Activated CD8-positive, alpha-beta T cell treated with anti-CD3 and anti-CD28 coated beads for 36 hours (primary cell): Measurements from ENCODE around the gene CCDC136. TPM values are rescaled to one million over a fixed set of nuclear protein-coding genes. Genes with fewer than 3 reads are reported as not detected.

Source experiments
- ATAC-seq: fragments of 200-7000 bp; cut with Tn5 transposase; one replicate; pipeline ENCODE4 v1.10.0; 2021; ENCODE audit warnings: mild to moderate bottlenecking, moderate library complexity
- CTCF ChIA-PET: fragments of 350-600 bp; sonication (Branson Sonifier 250); formaldehyde crosslinking; loops from one replicate; lab custom pipeline; 2021; ENCODE audit warnings: antibody characterized with exemption; lab: Charles Lee
- POLR2A ChIA-PET: fragments of 350-600 bp; sonication (Branson Sonifier 250); formaldehyde crosslinking; loops from one replicate; lab custom pipeline; 2021; ENCODE audit warnings: antibody characterized with exemption; lab: Charles Lee
- DNase-seq: peaks from one replicate; pipeline ENCODE4 v3.0.0-alpha.2; 2020
- H3K27ac Mint-ChIP-seq: one replicate; pipeline ENCODE4 v1.8.0; 2021; ENCODE audit warnings: mild to moderate bottlenecking, mixed read lengths
- H3K27me3 Mint-ChIP-seq: one replicate; pipeline ENCODE4 v1.8.0; 2021; ENCODE audit warnings: mixed read lengths
- H3K36me3 Mint-ChIP-seq: one replicate; pipeline ENCODE4 v1.8.0; 2021; ENCODE audit warnings: low read depth, mixed read lengths
- H3K4me1 Mint-ChIP-seq: one replicate; pipeline ENCODE4 v1.8.0; 2021; ENCODE audit warnings: low read depth, mixed read lengths
- H3K4me3 Mint-ChIP-seq: one replicate; pipeline ENCODE4 v1.8.0; 2021; ENCODE audit warnings: mild to moderate bottlenecking, moderate library complexity, mixed read lengths
- H3K9me3 Mint-ChIP-seq: one replicate; pipeline ENCODE4 v1.8.0; 2021; ENCODE audit warnings: mixed read lengths
- CTCF ChIP-seq: fragments of 200-600 bp; IDR thresholded peaks from one replicate; pipeline ENCODE4 v1.8.0; 2022; ENCODE audit warnings: antibody characterized with exemption, mild to moderate bottlenecking
- intact Hi-C: fragments of 100-400 bp; cut with micrococcal nuclease; formaldehyde crosslinking; loops from one replicate; pipeline ENCODE4 v1.10.0; 2022
- total RNA-seq, 2 experiments: library from RNA; stranded (reverse); gene quantifications; one replicate each; pipeline ENCODE4 v1.2.3, GENCODE V29; 2021

Gene CCDC136
- total RNA-seq, 2 experiments from 2014 or later: 7.6 to 9.6 TPM

GRCh38 chr7:128790315-128791041 lies 1.3 kb upstream of the CCDC136 start:
- TF ChIP-seq CTCF: no peak
- Mint-ChIP-seq H3K9me3 (no peaks in the 10 kb centered on the region), H3K27ac (no peak overlapping the region), H3K36me3 (no peaks in the 10 kb centered on the region), H3K4me1 (peaks cover 8% of the 10 kb centered on the region), H3K27me3 (peaks cover 4% of the 10 kb centered on the region), H3K4me3 (peak overlapping the region; percentile 80)
- DNase-seq (no peak), ATAC-seq (peak; percentile 14)
- intact Hi-C loops: no loop called here
- CTCF ChIA-PET: no interaction called here
- POLR2A ChIA-PET: no interaction called here

GRCh38 chr7:128791972-128792327 lies 182 bp downstream of the CCDC136 start:
- peaks cover 8% of the 10 kb centered on the region for H3K4me1 Mint-ChIP-seq

GRCh38 chr7:128792471-128793180 lies 858 bp downstream of the CCDC136 start:
- no peak overlapping the region for H3K27ac Mint-ChIP-seq
- TF ChIP-seq CTCF: no peak
- peak overlapping the region; percentile 80 for H3K4me3 Mint-ChIP-seq
- H3K36me3 Mint-ChIP-seq: no peaks in the 10 kb centered on the region
- peaks cover 8% of the 10 kb centered on the region for H3K4me1 Mint-ChIP-seq
- CTCF ChIA-PET: interaction anchor here (0.8 to 4.2 kb wide), 3 partner anchors 38 to 91 kb away, joined by 3 to 30 read pairs (median 4); partner anchors contain the start of gene ATP6V1F
- no peaks in the 10 kb centered on the region for H3K9me3 Mint-ChIP-seq
- ATAC-seq: no peak
- POLR2A ChIA-PET: no interaction called here
- intact Hi-C loops: no loop called here
- peak; percentile 12 for DNase-seq
- peaks cover 4% of the 10 kb centered on the region for H3K27me3 Mint-ChIP-seq

More at GRCh38 chr7:128791972-128792327, 182 bp downstream of the CCDC136 start:
- Mint-ChIP-seq H3K4me3 (peak overlapping the region; percentile 80), H3K36me3 (no peaks in the 10 kb centered on the region), H3K27me3 (peaks cover 4% of the 10 kb centered on the region), H3K9me3 (no peaks in the 10 kb centered on the region), H3K27ac (no peak overlapping the region)
- ChIA-PET POLR2A (no interaction called here), CTCF (interaction anchor here (0.8 to 4.2 kb wide), 3 partner anchors 39 to 92 kb away, joined by 3 to 30 read pairs (median 4); partner anchors contain the start of gene ATP6V1F)
- ATAC-seq: no peak
- intact Hi-C loops: no loop called here
- no peak for DNase-seq
- no peak for TF ChIP-seq CTCF

GRCh38 chr7:128793181-128793547 lies 1.4 kb downstream of the CCDC136 start:
- no peak for TF ChIP-seq CTCF
- intact Hi-C loops: no loop called here
- H3K36me3 Mint-ChIP-seq: no peaks in the 10 kb centered on the region
- H3K27me3 Mint-ChIP-seq: peaks cover 4% of the 10 kb centered on the region
- H3K4me1 Mint-ChIP-seq: peaks cover 8% of the 10 kb centered on the region
- CTCF ChIA-PET: interaction anchor here (2.0 to 4.2 kb wide), 2 partner anchors 69 to 91 kb away, joined by 4 to 30 read pairs; partner anchors contain the start of gene ATP6V1F
- no peak overlapping the region for H3K27ac Mint-ChIP-seq
- ATAC-seq (no peak), DNase-seq (no peak)
- POLR2A ChIA-PET: no interaction called here
- no peaks in the 10 kb centered on the region for H3K9me3 Mint-ChIP-seq
- H3K4me3 Mint-ChIP-seq: no peak overlapping the region

GRCh38 chr7:128794020-128794419 lies 2.3 kb downstream of the CCDC136 start:
- TF ChIP-seq CTCF: peak; percentile 26
- ChIA-PET CTCF (interaction anchor here (0.7 to 4.2 kb wide), 4 partner anchors 9 to 90 kb away, joined by 3 to 30 read pairs (median 3); no protein-coding TSS in a partner anchor), POLR2A (no interaction called here)
- Mint-ChIP-seq H3K9me3 (no peaks in the 10 kb centered on the region), H3K4me3 (no peak overlapping the region), H3K36me3 (no peaks in the 10 kb centered on the region), H3K4me1 (peaks cover 8% of the 10 kb centered on the region), H3K27me3 (peaks cover 4% of the 10 kb centered on the region), H3K27ac (no peak overlapping the region)
- peak; percentile 54 for DNase-seq
- intact Hi-C loops: no loop called here
- no peak for ATAC-seq
